ENCODE results near the gene VPS37B.

DNA sequence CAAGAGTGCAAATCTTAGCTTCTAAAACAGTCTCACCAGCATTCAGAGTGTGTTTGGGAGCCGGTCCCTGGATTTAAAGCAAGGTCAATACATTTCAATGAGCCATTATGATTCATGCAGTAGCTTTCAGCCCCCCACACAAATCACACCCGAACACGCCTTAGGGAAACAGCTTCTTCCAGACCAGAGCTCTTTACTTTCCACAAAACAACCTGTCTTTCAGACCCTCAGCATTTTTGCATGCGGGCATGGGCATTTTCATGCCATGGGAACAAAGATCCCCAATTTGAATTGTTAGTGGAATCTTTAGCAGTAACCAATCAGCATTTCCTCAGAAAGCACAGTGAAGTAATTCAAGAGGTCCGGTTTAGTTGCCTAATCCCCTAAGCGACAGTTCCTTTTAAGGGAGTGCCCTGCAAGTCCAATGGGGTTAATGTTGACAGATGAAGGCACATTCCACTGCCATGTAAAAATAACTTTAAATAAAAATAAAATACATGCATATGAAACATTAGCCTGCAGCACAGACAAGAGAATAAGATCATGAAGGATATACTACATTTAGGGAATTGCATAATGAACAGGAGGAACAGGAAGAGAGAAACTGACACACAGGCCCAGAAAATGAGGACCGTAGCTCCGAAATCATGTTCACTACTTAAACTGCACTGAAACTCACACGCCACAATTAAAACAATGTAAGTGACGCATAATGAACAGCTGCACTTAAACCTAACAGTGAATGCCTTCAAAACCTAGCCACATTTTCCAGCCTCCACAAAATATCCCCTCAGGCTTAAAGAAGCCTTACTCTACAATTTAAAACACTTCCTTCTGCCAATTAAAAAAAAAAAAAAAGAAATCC lies 4.0 kb downstream of the VPS37B start:
- no peak for TF ChIP-seq GATA2 (IDR thresholded peaks at IDR 0.05; ENCODE audit: low read depth, low read length)
- no peak for TF ChIP-seq GATA3 (IDR thresholded peaks at IDR 0.05; ENCODE audit: low read depth, low read length)
